Mesendoderm (in vitro differentiated cells): ENCODE measurements around the gene EPYC.

Source experiments
- DNase-seq: peaks from one replicate; pipeline ENCODE4 v3.0.0; 2013
- H2AK5ac ChIP-seq: 2 replicates; pipeline ENCODE4 v1.6.1; 2013; ENCODE audit warnings: low read length, inconsistent platforms
- H2BK120ac ChIP-seq: 2 replicates; pipeline ENCODE4 v1.6.1; 2013; ENCODE audit warnings: low read depth, mild to moderate bottlenecking, low read length, moderate library complexity, mixed read lengths
- H2BK15ac ChIP-seq: replicated peaks from 2 replicates; pipeline ENCODE4 v1.6.1; 2013; ENCODE audit warnings: low read depth, mild to moderate bottlenecking, moderate library complexity
- H2BK5ac ChIP-seq: 2 replicates; pipeline ENCODE4 v1.6.1; 2013; ENCODE audit warnings: low read length, inconsistent platforms
- H3K18ac ChIP-seq: 2 replicates; pipeline ENCODE4 v1.6.1; 2013; ENCODE audit warnings: mild to moderate bottlenecking, low read length, mixed read lengths
- H3K23ac ChIP-seq: one replicate; pipeline ENCODE4 v1.6.1; 2013; ENCODE audit warnings: low read length
- H3K27ac ChIP-seq: 2 replicates; pipeline ENCODE4 v1.5.1; 2013; ENCODE audit warnings: low read depth, mild to moderate bottlenecking, inconsistent platforms, low read length, moderate library complexity
- H3K27me3 ChIP-seq: 2 replicates; pipeline ENCODE4 v1.6.1; 2013; ENCODE audit warnings: low read length, control low read depth, mild to moderate bottlenecking, inconsistent platforms; ENCODE audit not compliant: insufficient read depth, poor library complexity
- H3K36me3 ChIP-seq: 2 replicates; pipeline ENCODE4 v1.6.1; 2013; ENCODE audit warnings: low read length, inconsistent platforms; ENCODE audit not compliant: control insufficient read depth, insufficient read depth
- H3K4ac ChIP-seq: one replicate; pipeline ENCODE4 v1.6.1; 2013; ENCODE audit warnings: low read depth, mild to moderate bottlenecking, low read length, moderate library complexity
- H3K4me1 ChIP-seq: 2 replicates; pipeline ENCODE4 v1.6.1; 2013; ENCODE audit warnings: low read depth, low read length, inconsistent platforms; ENCODE audit not compliant: control insufficient read depth
- H3K4me2 ChIP-seq: 2 replicates; pipeline ENCODE4 v1.6.1; 2013; ENCODE audit warnings: low read length
- H3K4me3 ChIP-seq: 2 replicates; pipeline ENCODE4 v1.5.1; 2013; ENCODE audit warnings: mild to moderate bottlenecking, low read length
- H3K56ac ChIP-seq: one replicate; pipeline ENCODE4 v1.6.1; 2013; ENCODE audit warnings: low read length
- H3K79me1 ChIP-seq: 2 replicates; pipeline ENCODE4 v1.6.1; 2013; ENCODE audit warnings: low read length, inconsistent platforms
- H3K79me2 ChIP-seq: 2 replicates; pipeline ENCODE4 v1.6.1; 2013; ENCODE audit warnings: mild to moderate bottlenecking, low read length; ENCODE audit not compliant: control insufficient read depth, insufficient read depth
- H3K9ac ChIP-seq: 2 replicates; pipeline ENCODE4 v1.6.1; 2013; ENCODE audit warnings: low read length, inconsistent platforms
- H4K5ac ChIP-seq: one replicate; pipeline ENCODE4 v1.6.1; 2013; ENCODE audit warnings: low read length
- H4K8ac ChIP-seq: one replicate; pipeline ENCODE4 v1.6.1; 2013; ENCODE audit warnings: low read depth, mild to moderate bottlenecking, control low read depth, low read length, moderate library complexity
- WGBS: extraction: QIAGEN DNeasy Blood & Tissue Kit; methylation state at CpG from one replicate; pipeline ENCODE4 v1.1.7; 2013; ENCODE audit warnings: low lambda C conversion rate, missing lambda C conversion rate; ENCODE audit not compliant: insufficient coverage; ENCODE audit errors: extremely low coverage; 5-methylcytosine and 5-hydroxymethylcytosine counted together

EPYC gene

GRCh38 chr12:90940872-90941499, 63.8 kb downstream of the EPYC start:
- H3K79me2 ChIP-seq = no peaks in the 10 kb centered on the region
- H3K4ac ChIP-seq = no peak overlapping the region
- H3K4me1 ChIP-seq = no peaks in the 10 kb centered on the region
- H3K9ac ChIP-seq = no peak overlapping the region
- H3K56ac ChIP-seq = no peak overlapping the region
- no peak overlapping the region for H3K18ac ChIP-seq
- no peak overlapping the region for H2BK120ac ChIP-seq
- H4K5ac ChIP-seq = no peak overlapping the region
- H2BK5ac ChIP-seq = no peak overlapping the region
- no peak overlapping the region for H3K4me3 ChIP-seq
- no peaks in the 10 kb centered on the region for H3K27me3 ChIP-seq
- peak; percentile 49 for DNase-seq
- no peak overlapping the region for H2BK15ac ChIP-seq
- no peak overlapping the region for H3K23ac ChIP-seq
- H3K79me1 ChIP-seq = no peaks in the 10 kb centered on the region
- no peaks in the 10 kb centered on the region for H3K36me3 ChIP-seq
- no peak overlapping the region for H2AK5ac ChIP-seq
- WGBS = no CpG with 5 or more reads among the region's 3 CpGs
- H3K27ac ChIP-seq = no peak overlapping the region
- H3K4me2 ChIP-seq = no peak overlapping the region
- no peak overlapping the region for H4K8ac ChIP-seq

- Histone ChIP-seq H3K36me3 (no peaks in the 10 kb centered on the region), H2BK120ac (no peak overlapping the region), H2AK5ac (no peak overlapping the region), H3K23ac (no peak overlapping the region), H3K27ac (no peak overlapping the region), H4K5ac (no peak overlapping the region), H3K4ac (no peak overlapping the region), H3K79me1 (no peaks in the 10 kb centered on the region), H2BK5ac (no peak overlapping the region), H3K27me3 (no peaks in the 10 kb centered on the region), H2BK15ac (no peak overlapping the region), H3K4me2 (no peak overlapping the region), H3K9ac (no peak overlapping the region), H3K4me3 (no peak overlapping the region), H3K4me1 (no peaks in the 10 kb centered on the region), H3K56ac (no peak overlapping the region), H4K8ac (no peak overlapping the region), H3K18ac (no peak overlapping the region), H3K79me2 (no peaks in the 10 kb centered on the region)
- DNase-seq = no peak
- WGBS = no CpG with 5 or more reads among the region's 1 CpG
These were observed 65.4 kb downstream of the EPYC start for GRCh38 chr12:90939382-90939781.

GRCh38 chr12:90938451-90938850, 66.3 kb downstream of the EPYC start:
- no peak overlapping the region for H3K4ac ChIP-seq
- H3K4me3 ChIP-seq = no peak overlapping the region
- H2BK5ac ChIP-seq = no peak overlapping the region
- H4K5ac ChIP-seq = no peak overlapping the region
- H3K23ac ChIP-seq = no peak overlapping the region
- no peak overlapping the region for H3K56ac ChIP-seq
- H3K79me1 ChIP-seq = no peaks in the 10 kb centered on the region
- no peaks in the 10 kb centered on the region for H3K79me2 ChIP-seq
- H3K9ac ChIP-seq = no peak overlapping the region
- H3K18ac ChIP-seq = no peak overlapping the region
- WGBS = no CpG with 5 or more reads among the region's 6 CpGs
- H3K36me3 ChIP-seq = no peaks in the 10 kb centered on the region
- H2BK120ac ChIP-seq = no peak overlapping the region
- no peaks in the 10 kb centered on the region for H3K4me1 ChIP-seq
- H3K4me2 ChIP-seq = no peak overlapping the region
- no peaks in the 10 kb centered on the region for H3K27me3 ChIP-seq
- peak overlapping the region; percentile 27 for H2BK15ac ChIP-seq
- H2AK5ac ChIP-seq = no peak overlapping the region
- no peak overlapping the region for H3K27ac ChIP-seq
- no peak overlapping the region for H4K8ac ChIP-seq
- peak; percentile 32 for DNase-seq

GRCh38 chr12:90937651-90938050, 67.1 kb downstream of the EPYC start:
- no CpG with 5 or more reads among the region's 2 CpGs for WGBS
- Histone ChIP-seq H3K36me3 (no peaks in the 10 kb centered on the region), H2BK15ac (no peak overlapping the region), H3K23ac (no peak overlapping the region), H2AK5ac (no peak overlapping the region), H2BK120ac (no peak overlapping the region), H3K27me3 (no peaks in the 10 kb centered on the region), H3K27ac (no peak overlapping the region), H3K79me1 (no peaks in the 10 kb centered on the region), H4K8ac (no peak overlapping the region), H4K5ac (no peak overlapping the region), H3K4me1 (no peaks in the 10 kb centered on the region), H3K4ac (no peak overlapping the region), H3K4me3 (no peak overlapping the region), H3K4me2 (no peak overlapping the region), H3K18ac (no peak overlapping the region), H3K56ac (no peak overlapping the region), H3K79me2 (no peaks in the 10 kb centered on the region), H3K9ac (no peak overlapping the region), H2BK5ac (no peak overlapping the region)
- no peak for DNase-seq

- Histone ChIP-seq H3K79me1 (no peaks in the 10 kb centered on the region), H3K36me3 (no peaks in the 10 kb centered on the region), H3K27ac (no peak overlapping the region), H3K23ac (no peak overlapping the region), H2BK5ac (no peak overlapping the region), H3K18ac (peak overlapping the region; percentile 82), H3K4me2 (no peak overlapping the region), H3K27me3 (no peaks in the 10 kb centered on the region), H4K5ac (no peak overlapping the region), H3K79me2 (no peaks in the 10 kb centered on the region), H4K8ac (no peak overlapping the region), H2AK5ac (no peak overlapping the region), H2BK120ac (no peak overlapping the region), H2BK15ac (no peak overlapping the region), H3K4me3 (no peak overlapping the region), H3K9ac (no peak overlapping the region), H3K4ac (no peak overlapping the region), H3K4me1 (no peaks in the 10 kb centered on the region), H3K56ac (no peak overlapping the region)
- peak; percentile 27 for DNase-seq
- whole genome bisulfite sequencing = no CpG with 5 or more reads among the region's 5 CpGs
These were observed 68.4 kb downstream of the EPYC start for GRCh38 chr12:90936230-90937005.
